HG02642 (cell line): Measurements from ENCODE around the gene CNN2.
"Not testable (repeated sequence)": the region's sequence is repeated elsewhere in the genome, so short reads cannot be mapped to it uniquely, and the experiment has no call there.

Experiments
- ATAC-seq: cut with Tn5 transposase; IDR thresholded peaks from one replicate; pipeline ENCODE4 v1.9.1; 2021; ENCODE audit warnings: mild to moderate bottlenecking; ENCODE audit not compliant: unreplicated experiment, poor library complexity

Gene CNN2

GRCh38 chr19:1009981-1010538 is 16.3 kb upstream of the CNN2 start:
- no peak for ATAC-seq

GRCh38 chr19:1010586-1011510 is 15.6 kb upstream of the CNN2 start:
- no peak for ATAC-seq

GRCh38 chr19:1011831-1012333 is 14.5 kb upstream of the CNN2 start:
- ATAC-seq: no peak

- no peak for ATAC-seq
These were observed 14.1 kb upstream of the CNN2 start for GRCh38 chr19:1012334-1012733.

GRCh38 chr19:1013218-1013617 is 13.2 kb upstream of the CNN2 start:
- no peak for ATAC-seq

GRCh38 chr19:1014161-1015060 is 12.0 kb upstream of the CNN2 start:
- no peak for ATAC-seq

- no peak for ATAC-seq
These were observed 11.2 kb upstream of the CNN2 start for GRCh38 chr19:1015061-1015781.

GRCh38 chr19:1015782-1016646 is 10.4 kb upstream of the CNN2 start:
- ATAC-seq: no peak

- ATAC-seq: no peak
These were observed 9.7 kb upstream of the CNN2 start for GRCh38 chr19:1016647-1017114.

- no peak for ATAC-seq
These were observed 9.1 kb upstream of the CNN2 start for GRCh38 chr19:1017115-1017905.

- no peak for ATAC-seq
These were observed 8.5 kb upstream of the CNN2 start for GRCh38 chr19:1017906-1018305.

GRCh38 chr19:1018393-1018792 is 8.0 kb upstream of the CNN2 start:
- no peak for ATAC-seq

GRCh38 chr19:1018932-1019615 is 7.3 kb upstream of the CNN2 start:
- ATAC-seq: no peak

GRCh38 chr19:1019616-1019961 is 6.8 kb upstream of the CNN2 start:
- no peak for ATAC-seq

- ATAC-seq: no peak
These were observed 6.2 kb upstream of the CNN2 start for GRCh38 chr19:1019980-1020867.

- ATAC-seq: peak; percentile 88
These were observed 5.5 kb upstream of the CNN2 start, which contains the start of gene TMEM259 for GRCh38 chr19:1020868-1021425. Gene TMEM259, minus strand, starts transcription at chr19:1021123. Its CDS starts 127 bp downstream, at chr19:1020996.

- ATAC-seq: not testable (repeated sequence)
These were observed 2.6 kb upstream of the CNN2 start for GRCh38 chr19:1023883-1024188.
